ENCODE measurements around the gene HIC1. TPM values are rescaled to one million over a fixed set of nuclear protein-coding genes. Genes with fewer than 3 reads are reported as not detected.
"Not testable (repeated sequence)": the region's sequence is repeated elsewhere in the genome, so short reads cannot be mapped to it uniquely, and the experiment has no call there.

HIC1 gene
- total RNA-seq, result 33.1 TPM

GRCh38 chr17:2054512-2055291, at the start of gene HIC1:
TSS of gene HIC1 (plus strand) at chr17:2055103. CDS start at chr17:2056691, 1,588 bp downstream.
- TF ChIP-seq CTCF (IDR thresholded peaks at IDR 0.05) (peak; percentile 84 to 96 (median 94)), POLR2AphosphoS5 (IDR thresholded peaks at IDR 0.05; ENCODE audit: insufficient read depth in 1 of 2, low read depth in 1 of 2) (peak in 1 of 2 donors; percentile 65), POLR2A (IDR thresholded peaks at IDR 0.05) (peak in 1 of 2 donors; percentile 82)
- peaks cover 6% of the 10 kb centered on the region for H3K27me3 ChIP-seq
- intact Hi-C loops (cut with DNase I), result loop anchor here (2.0 to 10.0 kb wide), 4 partner anchors 123 to 340 kb away; no protein-coding TSS in a partner anchor

GRCh38 chr17:2008332-2009126, 46.4 kb upstream of the HIC1 start:
- no peak for DNase-seq (ENCODE audit: extremely low spot score in 2 of 2)
- Histone ChIP-seq H3K4me3 (no peak overlapping the region), H3K9me3 (no peaks in the 10 kb centered on the region), H3K27me3 (no peaks in the 10 kb centered on the region), H3K36me3 (no peaks in the 10 kb centered on the region), H3K4me1 (peaks cover 22% of the 10 kb centered on the region), H3K27ac (no peak overlapping the region)
- TF ChIP-seq POLR2A (IDR thresholded peaks at IDR 0.05) (no peak), POLR2AphosphoS5 (IDR thresholded peaks at IDR 0.05; ENCODE audit: insufficient read depth in 1 of 2, low read depth in 1 of 2) (no peak), CTCF (IDR thresholded peaks at IDR 0.05) (no peak)
- intact Hi-C loops (cut with DNase I), result no loop called here

More at GRCh38 chr17:2054512-2055291, at the start of gene HIC1:
- H3K36me3 ChIP-seq, result peaks cover 0 to 11% of the 10 kb centered on the region in 2 donors
- H3K4me3 ChIP-seq, result peak within 1 kb of the TSS; percentile 66 to 70
- no peaks in the 10 kb centered on the region for H3K9me3 ChIP-seq
- H3K4me1 ChIP-seq, result peaks cover 59% of the 10 kb centered on the region
- DNase-seq (ENCODE audit: extremely low spot score in 2 of 2), result no peak
- H3K27ac ChIP-seq, result peak within 1 kb of the TSS; percentile 95

- H3K4me1 ChIP-seq, result peaks cover 22% of the 10 kb centered on the region
- TF ChIP-seq POLR2AphosphoS5 (IDR thresholded peaks at IDR 0.05; ENCODE audit: insufficient read depth in 1 of 2, low read depth in 1 of 2), result no peak
- no peaks in the 10 kb centered on the region for H3K9me3 ChIP-seq
- H3K27ac ChIP-seq, result no peak overlapping the region
- intact Hi-C loops (cut with DNase I), result no loop called here
- DNase-seq (ENCODE audit: extremely low spot score in 2 of 2), result no peak
- no peaks in the 10 kb centered on the region for H3K36me3 ChIP-seq
- H3K4me3 ChIP-seq, result no peak overlapping the region
- H3K27me3 ChIP-seq, result no peaks in the 10 kb centered on the region
These were observed 45.2 kb upstream of the HIC1 start for GRCh38 chr17:2009737-2010136.

- no peak for DNase-seq (ENCODE audit: extremely low spot score in 2 of 2)
- H3K27me3 ChIP-seq, result no peaks in the 10 kb centered on the region
- TF ChIP-seq POLR2AphosphoS5 (IDR thresholded peaks at IDR 0.05; ENCODE audit: insufficient read depth in 1 of 2, low read depth in 1 of 2) (peak; percentile 31 to 71), POLR2A (IDR thresholded peaks at IDR 0.05) (no peak)
- no peaks in the 10 kb centered on the region for H3K36me3 ChIP-seq
- H3K27ac ChIP-seq, result peak overlapping the region; percentile 74
- H3K9me3 ChIP-seq, result no peaks in the 10 kb centered on the region
- intact Hi-C loops (cut with DNase I), result no loop called here
- H3K4me3 ChIP-seq, result peak overlapping the region; percentile 7 to 34
- H3K4me1 ChIP-seq, result peaks cover 22% of the 10 kb centered on the region
These were observed 43.2 kb upstream of the HIC1 start for GRCh38 chr17:2011411-2012371.

- TF ChIP-seq POLR2AphosphoS5 (IDR thresholded peaks at IDR 0.05; ENCODE audit: insufficient read depth in 1 of 2, low read depth in 1 of 2) (no peak), POLR2A (IDR thresholded peaks at IDR 0.05) (no peak), CTCF (IDR thresholded peaks at IDR 0.05) (no peak)
- intact Hi-C loops (cut with DNase I), result no loop called here
These were observed 42.4 kb upstream of the HIC1 start for GRCh38 chr17:2012499-2012898.

GRCh38 chr17:2013220-2013993, 41.5 kb upstream of the HIC1 start:
- intact Hi-C loops (cut with DNase I), result not testable (repeated sequence)
- H3K27ac ChIP-seq, result peak overlapping the region; percentile 74

More at GRCh38 chr17:2012499-2012898, 42.4 kb upstream of the HIC1 start:
- peaks cover 22% of the 10 kb centered on the region for H3K4me1 ChIP-seq
- no peaks in the 10 kb centered on the region for H3K9me3 ChIP-seq
- no peak for DNase-seq (ENCODE audit: extremely low spot score in 2 of 2)
- H3K27ac ChIP-seq, result peak overlapping the region; percentile 74
- no peaks in the 10 kb centered on the region for H3K36me3 ChIP-seq
- H3K27me3 ChIP-seq, result no peaks in the 10 kb centered on the region
- H3K4me3 ChIP-seq, result no peak overlapping the region

More at GRCh38 chr17:2013220-2013993, 41.5 kb upstream of the HIC1 start:
- H3K9me3 ChIP-seq; H3K27me3 ChIP-seq; DNase-seq (ENCODE audit: extremely low spot score in 2 of 2); H3K4me3 ChIP-seq; H3K36me3 ChIP-seq: not testable (repeated sequence)
- H3K4me1 ChIP-seq, result peaks cover 22% of the 10 kb centered on the region
